CD4-positive, alpha-beta T cell treated with Interleukin-12 subunit alpha and Interleukin-12 subunit beta, for 1 hour (primary cell): ENCODE data around the gene CD4.
"Not testable (repeated sequence)": the region's sequence is repeated elsewhere in the genome, so short reads cannot be mapped to it uniquely, and the experiment has no call there.

ENCODE experiments used
- DNase-seq: peaks from one replicate; pipeline ENCODE4 v3.0.0-alpha.2; 2020

Gene CD4

DNA sequence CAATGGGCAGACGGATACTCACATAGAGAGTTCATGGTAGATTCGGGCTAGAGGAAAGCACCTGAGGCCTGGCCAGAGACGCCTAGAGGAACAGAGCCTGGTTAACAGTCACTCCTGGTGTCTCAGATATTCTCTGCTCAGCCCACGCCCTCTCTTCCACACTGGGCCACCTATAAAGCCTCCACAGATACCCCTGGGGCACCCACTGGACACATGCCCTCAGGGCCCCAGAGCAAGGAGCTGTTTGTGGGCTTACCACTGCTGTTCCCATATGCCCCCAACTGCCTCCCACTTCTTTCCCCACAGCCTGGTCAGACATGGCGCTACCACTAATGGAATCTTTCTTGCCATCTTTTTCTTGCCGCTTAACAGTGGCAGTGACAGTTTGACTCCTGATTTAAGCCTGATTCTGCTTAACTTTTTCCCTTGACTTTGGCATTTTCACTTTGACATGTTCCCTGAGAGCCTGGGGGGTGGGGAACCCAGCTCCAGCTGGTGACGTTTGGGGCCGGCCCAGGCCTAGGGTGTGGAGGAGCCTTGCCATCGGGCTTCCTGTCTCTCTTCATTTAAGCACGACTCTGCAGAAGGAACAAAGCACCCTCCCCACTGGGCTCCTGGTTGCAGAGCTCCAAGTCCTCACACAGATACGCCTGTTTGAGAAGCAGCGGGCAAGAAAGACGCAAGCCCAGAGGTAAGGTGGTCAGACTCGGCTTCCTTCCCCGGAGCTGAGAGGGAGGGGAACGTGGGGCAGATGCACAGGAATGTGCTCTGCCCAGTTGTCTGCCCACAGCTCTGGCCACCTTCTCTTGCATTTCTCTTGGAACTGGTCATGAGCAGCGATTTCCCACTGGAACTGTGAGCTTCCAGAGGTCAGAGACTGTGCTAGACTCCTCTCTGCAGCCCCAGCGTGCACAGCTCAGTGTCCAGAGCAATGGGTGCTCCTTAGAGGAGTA lies at the start of gene CD4:
Gene CD4 (plus strand): TSS at position 557 of the 953 bp plus-strand sequence. CDS start 10,611 bp downstream, outside the sequence.
- DNase-seq, result peak; percentile 74

- not testable (repeated sequence) for DNase-seq
These were observed 47.2 kb upstream of the CD4 start for GRCh38 chr12:6742080-6742479.

DNA sequence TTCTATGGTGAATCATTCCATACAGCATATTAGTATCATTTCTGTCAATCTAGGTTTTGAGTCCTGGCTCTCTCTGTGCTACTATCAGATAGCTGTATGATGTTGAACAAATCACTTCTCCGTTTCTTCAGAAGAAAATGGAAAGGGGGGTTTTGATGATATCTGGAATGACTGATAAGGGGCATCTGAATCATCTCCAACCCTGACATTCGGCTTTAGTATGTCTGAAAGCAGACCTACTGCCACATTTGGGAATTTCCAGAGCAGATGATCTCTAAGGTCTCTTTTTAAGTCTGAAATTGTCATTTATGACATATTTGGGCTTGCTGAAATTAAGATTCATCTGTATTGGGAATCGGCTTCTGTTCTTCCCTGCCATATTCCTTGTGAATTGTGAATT lies 46.5 kb upstream of the CD4 start:
- no peak for DNase-seq

GRCh38 chr12:6743300-6743699 lies 46.0 kb upstream of the CD4 start:
- not testable (repeated sequence) for DNase-seq

- DNase-seq, result no peak
These were observed 43.4 kb upstream of the CD4 start for GRCh38 chr12:6745741-6746525.

GRCh38 chr12:6747216-6747615 lies 42.1 kb upstream of the CD4 start:
- DNase-seq, result no peak

GRCh38 chr12:6748761-6749160 lies 40.6 kb upstream of the CD4 start:
- DNase-seq, result no peak

DNA sequence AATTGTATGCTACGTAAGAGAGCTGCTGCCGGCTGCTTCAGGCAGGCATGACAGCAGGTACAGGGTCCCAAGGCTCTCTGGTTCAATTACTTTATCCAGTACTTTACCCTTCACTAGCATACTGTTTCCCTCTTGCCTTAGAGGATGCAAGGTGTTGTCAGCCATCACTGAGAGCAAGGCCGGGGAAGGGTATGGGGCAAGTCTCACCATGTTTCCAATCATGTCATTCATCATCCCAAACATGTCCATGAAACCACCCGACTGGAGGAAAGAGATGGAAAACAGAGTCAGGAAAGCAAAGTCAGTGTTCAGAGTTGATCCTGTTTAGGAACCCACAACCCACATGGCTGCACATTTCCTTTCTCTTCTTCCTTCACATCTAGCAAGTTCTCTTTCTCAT lies 38.8 kb upstream of the CD4 start:
- DNase-seq, result no peak

- no peak for DNase-seq
These were observed 37.6 kb upstream of the CD4 start for GRCh38 chr12:6751767-6752166.

- peak; percentile 45 for DNase-seq
These were observed 37.0 kb upstream of the CD4 start for GRCh38 chr12:6752167-6752920.

DNA sequence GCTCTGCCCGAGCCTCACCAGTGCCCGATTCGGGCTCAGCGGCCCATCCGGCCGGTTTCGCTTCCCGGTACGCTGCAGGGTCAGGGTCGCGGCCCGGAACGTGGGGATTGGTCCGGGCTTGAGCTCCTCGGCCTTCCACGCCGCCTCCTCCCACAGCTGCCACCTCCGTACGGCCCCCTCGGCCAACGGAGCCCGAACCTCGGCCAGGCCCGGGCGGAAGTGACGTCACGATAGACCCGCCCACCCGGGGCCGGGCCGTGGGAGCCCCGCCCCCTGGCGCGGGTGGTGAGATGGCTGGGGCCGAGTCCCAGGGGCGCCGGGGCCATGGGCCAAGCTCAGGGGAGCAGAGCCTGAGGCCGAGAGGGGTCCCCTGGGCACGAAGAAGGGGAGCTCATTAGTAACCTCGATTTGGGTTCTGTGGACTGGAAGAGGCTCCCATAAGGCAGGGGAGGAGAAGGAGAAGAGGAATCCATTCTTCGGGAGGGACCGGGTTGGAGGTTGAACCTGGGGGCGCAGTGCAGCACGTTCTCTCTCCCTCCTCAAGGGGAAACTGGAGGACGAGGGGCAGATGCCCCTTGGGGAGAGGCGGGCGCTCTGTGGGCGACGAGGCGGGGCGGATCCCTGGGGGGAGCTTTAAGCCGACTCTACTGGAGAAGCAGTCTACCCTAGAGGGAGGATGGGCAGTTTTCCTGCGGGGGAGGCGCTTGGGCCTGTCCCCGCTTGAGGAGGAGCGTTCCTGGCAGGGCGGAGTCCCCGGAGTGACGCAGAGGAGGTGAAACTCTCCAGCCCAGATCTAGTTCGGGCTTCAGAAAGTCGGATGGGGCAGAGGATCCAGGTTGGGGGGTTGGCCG lies 36.2 kb upstream of the CD4 start, which contains the start of gene MLF2:
Gene MLF2 (minus strand): TSS at position 221 of the 851 bp plus-strand sequence. CDS start 807 bp downstream, outside the sequence.
- DNase-seq, result peak; percentile 98

- no peak for DNase-seq
These were observed 35.5 kb upstream of the CD4 start for GRCh38 chr12:6753772-6754356.

GRCh38 chr12:6754411-6754810 lies 34.9 kb upstream of the CD4 start:
- DNase-seq, result no peak

DNA sequence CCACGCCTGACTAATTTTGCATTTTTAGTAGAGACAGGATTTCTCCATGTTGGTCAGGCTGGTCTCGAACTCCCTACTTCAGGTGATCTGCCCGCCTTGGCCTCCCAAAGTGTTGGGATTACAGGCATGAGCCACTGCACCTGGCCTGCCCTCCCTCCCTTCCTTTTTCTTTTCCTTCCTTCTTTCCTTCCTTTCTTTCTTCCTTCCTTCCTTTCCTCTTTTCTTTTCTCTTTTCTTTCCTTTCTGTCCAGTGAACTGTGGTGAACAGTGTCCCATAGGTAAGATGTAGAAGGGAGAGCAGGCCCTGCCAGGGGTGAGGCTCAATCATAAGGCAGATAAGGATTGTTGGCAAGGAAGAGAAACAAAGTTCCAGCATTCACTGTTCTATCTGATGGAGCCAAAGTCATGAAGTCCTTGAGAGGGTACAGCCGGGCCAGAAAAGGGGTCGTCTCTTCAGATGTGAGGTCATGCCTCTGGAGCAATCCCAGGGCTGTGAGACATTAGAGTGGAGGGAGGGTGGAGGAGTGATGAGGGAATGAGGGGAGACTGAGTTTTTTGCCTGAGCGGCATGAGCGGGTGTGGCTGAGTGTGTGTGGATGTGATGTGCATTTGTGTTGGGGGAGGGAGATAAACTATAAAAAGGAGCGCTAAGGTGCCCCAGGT lies 32.2 kb upstream of the CD4 start:
- no peak for DNase-seq

DNA sequence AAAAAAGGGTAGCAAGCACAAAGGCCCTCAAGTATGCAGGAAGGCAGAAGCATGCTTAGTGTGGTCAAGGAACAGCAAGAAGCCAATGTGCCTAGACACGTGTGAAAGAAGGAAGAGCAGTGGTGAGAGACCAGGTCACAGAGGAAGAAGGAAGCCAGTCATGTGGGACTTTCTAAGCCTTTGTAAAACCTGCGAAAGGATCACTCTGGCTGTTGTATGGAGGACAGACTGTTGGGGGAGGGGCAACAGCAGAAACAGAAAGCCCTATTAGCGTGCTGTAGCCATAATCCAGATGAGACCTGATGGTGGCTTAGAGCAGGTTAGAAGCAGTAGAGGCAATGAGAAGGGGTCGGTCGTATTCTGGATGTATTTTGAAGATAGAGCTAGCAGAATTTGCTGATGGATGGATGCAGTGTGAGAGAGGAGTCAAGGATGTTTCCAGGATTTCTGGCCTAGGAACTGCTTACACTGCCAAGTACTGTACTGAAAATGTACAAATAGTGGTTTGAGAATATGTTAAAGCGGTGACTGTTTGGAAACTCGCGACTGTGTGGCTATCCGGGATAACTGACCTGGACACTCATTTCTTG lies 30.7 kb upstream of the CD4 start:
- no peak for DNase-seq

GRCh38 chr12:6759741-6760140 lies 29.6 kb upstream of the CD4 start:
- DNase-seq, result no peak

DNA sequence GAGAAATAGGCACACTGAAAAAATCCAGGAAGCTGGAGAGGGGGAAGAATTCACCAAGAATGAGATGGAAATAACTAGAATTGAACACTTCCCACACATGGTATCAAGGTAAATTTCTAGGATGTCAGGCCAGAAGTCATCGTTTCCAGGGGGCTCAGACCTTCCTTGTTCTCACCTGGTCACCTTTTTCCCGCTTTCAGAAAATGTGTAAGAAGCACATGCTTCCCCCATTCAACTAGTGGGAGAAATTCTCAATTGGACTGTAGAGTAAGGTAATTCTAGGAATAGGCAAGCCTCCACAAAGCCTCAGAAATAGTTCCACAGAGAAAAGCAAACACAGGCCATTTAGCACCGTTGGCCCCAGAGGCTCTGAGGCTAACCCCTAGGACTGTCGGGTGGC lies 25.9 kb upstream of the CD4 start:
- DNase-seq, result no peak

DNA sequence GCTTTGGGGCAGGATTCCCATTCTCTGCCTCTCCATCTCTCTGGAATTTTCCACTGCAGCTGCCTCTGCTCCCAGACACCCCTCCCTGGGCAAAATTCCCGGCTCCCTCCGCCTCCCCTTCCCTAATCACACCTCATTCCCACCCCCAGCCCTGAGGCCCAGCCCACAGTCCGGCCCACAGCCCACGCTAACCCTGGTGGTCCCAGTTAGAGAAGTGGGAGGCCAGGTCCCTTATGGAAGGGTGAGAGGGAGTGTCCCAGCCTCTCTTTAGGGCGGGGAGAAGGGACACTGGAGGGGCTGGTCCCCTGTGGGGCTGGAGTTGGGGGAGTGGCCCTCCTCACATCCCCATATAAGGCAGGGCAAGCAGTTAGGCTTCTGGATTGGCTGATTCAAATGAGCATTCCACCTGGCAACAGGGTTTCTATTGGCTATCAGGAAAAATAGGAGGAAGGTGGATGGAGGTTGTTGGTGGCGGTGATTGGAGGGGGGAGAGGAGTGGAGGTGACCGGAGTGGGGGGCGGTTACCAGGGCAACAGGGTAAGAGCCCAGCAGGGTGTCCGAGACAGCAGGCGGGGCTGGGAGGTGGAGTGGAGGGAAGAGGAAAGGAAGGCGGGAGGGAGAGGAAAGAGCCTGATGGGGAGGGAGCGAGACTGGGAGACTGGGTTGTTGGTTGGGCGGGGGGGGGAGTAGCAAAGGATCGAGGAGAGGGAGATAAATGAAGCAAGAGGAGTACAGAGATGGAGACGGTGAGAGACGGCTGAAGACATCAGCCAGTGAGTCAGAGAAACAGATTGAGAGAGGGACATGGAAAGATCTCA lies 25.1 kb upstream of the CD4 start:
- DNase-seq, result peak; percentile 79

DNA sequence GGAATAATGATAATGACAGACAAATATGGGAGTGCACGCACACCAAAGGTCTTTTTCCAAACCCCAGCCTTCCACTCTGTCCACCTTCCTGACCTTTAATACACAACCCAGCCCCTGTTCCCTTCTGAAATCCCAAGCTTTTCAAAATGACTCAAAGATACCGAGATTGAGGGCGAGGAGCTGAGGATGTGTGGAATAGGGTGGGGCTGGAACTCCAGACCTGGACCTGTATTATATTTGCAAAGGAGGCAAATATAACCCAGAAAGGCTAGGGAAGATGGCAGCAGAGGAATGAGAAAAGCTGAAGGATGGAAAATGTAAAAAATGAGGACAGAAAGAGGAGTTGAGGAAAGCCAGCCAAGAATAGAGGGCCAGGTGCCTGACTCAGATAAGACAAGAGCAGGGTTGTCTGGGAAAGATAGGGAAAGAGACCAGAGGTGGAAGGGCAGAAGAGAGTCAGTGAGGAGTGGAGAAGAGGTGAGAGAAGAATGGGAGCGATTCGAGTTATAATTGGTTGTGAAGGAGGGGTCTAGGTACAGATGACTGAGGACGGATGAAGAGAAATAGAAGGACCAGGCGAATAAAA lies 24.2 kb upstream of the CD4 start:
- DNase-seq, result no peak
